Muscle layer of duodenum (tissue), 2 donors: ENCODE data around the gene PICK1.

Experiments used
- H3K27ac ChIP-seq: one replicate; pipeline ENCODE4 v1.7.0; 2013; ENCODE audit warnings: mild to moderate bottlenecking, low read length
- H3K27me3 ChIP-seq: one replicate; pipeline ENCODE4 v1.7.0; 2013; ENCODE audit warnings: low read depth, mild to moderate bottlenecking, control low read depth, low read length
- H3K36me3 ChIP-seq, 2 donors: one replicate each; pipeline ENCODE4 v1.7.0; 2013; ENCODE audit warnings: low read length in 2 of 2, control low read depth in 1 of 2, mild to moderate bottlenecking in 1 of 2; ENCODE audit not compliant: insufficient read depth in 2 of 2, control insufficient read depth in 1 of 2
- H3K4me1 ChIP-seq, 2 donors: one replicate each; pipeline ENCODE4 v1.7.0; 2013; ENCODE audit warnings: low read length in 2 of 2, mild to moderate bottlenecking in 2 of 2, control low read depth in 1 of 2, moderate library complexity in 1 of 2; ENCODE audit not compliant: insufficient read depth in 2 of 2, control insufficient read depth in 1 of 2
- H3K4me3 ChIP-seq, 2 donors: one replicate each; pipeline ENCODE4 v1.7.0; 2013; ENCODE audit warnings: low read length in 2 of 2, low read depth in 1 of 2, mild to moderate bottlenecking in 1 of 2
- H3K9me3 ChIP-seq, 2 donors: one replicate each; pipeline ENCODE4 v1.7.0; 2013; ENCODE audit warnings: low read length in 2 of 2, control low read depth in 1 of 2, mild to moderate bottlenecking in 1 of 2; ENCODE audit not compliant: control insufficient read depth in 1 of 2
- donor health status: healthy.

Gene PICK1

DNA sequence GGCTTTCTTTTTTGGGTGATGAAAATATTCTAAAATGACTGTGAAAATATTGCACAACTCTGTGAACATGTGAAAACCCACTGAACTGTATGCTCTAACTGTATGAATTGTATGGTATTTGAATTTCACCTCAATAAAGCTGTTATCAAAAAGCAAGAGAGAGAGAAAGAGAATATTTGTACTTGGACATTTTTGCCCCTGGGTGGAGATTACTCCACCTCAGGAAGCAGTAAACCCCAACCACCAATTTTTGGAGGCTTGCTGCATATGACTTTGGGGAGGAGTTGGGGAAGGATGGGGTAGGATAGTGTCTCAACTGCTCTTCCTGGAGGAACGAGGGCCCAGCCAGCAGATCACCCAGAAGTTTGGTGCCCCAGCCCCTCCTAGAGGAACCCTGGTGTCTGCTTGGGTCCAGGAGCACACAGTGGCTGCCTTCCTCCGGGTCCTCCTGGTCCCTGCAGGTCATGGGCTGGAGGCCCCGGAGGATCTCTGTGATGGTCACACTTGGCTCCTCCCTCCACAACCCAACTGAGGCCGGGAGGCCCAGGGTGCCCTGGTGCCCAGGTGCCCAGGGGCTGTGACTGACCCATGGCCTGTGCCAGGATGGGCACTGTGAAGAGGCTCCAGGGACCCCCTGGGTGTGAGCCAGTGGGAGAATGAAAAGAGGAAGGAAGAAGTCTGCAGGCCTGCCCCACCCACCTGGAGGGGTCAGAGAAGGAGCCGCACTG lies 15.3 kb upstream of the PICK1 start:
- no peak overlapping the region for H3K4me3 ChIP-seq
- no peak overlapping the region for H3K27ac ChIP-seq
- no peaks in the 10 kb centered on the region for H3K36me3 ChIP-seq
- H3K9me3 ChIP-seq: no peaks in the 10 kb centered on the region
- H3K27me3 ChIP-seq: no peaks in the 10 kb centered on the region
- H3K4me1 ChIP-seq: peaks cover 0 to 13% of the 10 kb centered on the region in 2 donors

GRCh38 chr22:38042488-38042790 lies 14.8 kb upstream of the PICK1 start:
- Histone ChIP-seq H3K36me3 (no peaks in the 10 kb centered on the region), H3K27me3 (no peaks in the 10 kb centered on the region), H3K9me3 (no peaks in the 10 kb centered on the region), H3K4me3 (no peak overlapping the region), H3K4me1 (peaks cover 0 to 13% of the 10 kb centered on the region in 2 donors), H3K27ac (no peak overlapping the region)

DNA sequence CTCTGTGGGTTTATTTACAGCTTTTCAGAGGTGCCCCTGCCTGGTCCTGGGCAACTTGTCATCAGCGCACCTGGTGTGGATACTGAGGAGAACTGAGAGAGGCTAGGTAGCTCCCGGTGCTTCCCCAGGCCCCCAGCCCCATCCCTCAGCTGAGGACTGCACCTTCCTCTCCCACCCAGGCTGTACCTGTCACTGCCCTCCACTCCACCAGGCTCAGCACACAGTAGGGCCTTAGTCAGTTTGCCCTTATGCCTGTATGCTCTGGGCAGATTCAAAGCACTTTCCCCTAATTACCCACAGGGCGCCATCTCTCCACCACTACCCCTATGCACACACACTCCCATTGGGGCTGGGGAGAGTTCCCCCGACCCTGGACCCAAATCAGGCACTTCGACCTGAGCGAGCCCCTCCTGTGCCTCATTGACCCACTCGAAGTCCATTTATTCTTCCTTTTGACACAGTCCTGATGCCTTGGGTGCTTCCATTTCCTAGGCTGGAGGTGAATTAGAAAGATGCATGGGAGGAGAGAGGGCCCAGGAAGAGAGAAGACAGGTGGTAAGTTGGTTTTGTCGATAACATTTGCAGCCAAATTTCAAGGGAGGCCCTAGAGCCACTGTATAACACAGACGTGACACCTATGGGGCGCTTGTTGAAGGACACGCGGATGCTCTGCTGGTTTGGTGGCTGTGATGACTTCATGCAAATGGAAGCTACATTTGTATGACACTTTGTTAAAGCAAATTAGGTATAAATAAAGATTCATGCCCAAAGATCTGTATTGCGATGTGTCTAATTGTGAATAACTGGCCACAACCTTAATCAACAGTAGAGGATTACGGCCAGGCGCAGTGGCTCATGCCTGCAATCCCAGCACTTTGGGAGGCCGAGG lies 13.8 kb upstream of the PICK1 start:
- Histone ChIP-seq H3K36me3 (no peaks in the 10 kb centered on the region), H3K4me1 (peaks cover 0 to 13% of the 10 kb centered on the region in 2 donors), H3K9me3 (no peaks in the 10 kb centered on the region), H3K4me3 (no peak overlapping the region), H3K27ac (no peak overlapping the region), H3K27me3 (no peaks in the 10 kb centered on the region)

DNA sequence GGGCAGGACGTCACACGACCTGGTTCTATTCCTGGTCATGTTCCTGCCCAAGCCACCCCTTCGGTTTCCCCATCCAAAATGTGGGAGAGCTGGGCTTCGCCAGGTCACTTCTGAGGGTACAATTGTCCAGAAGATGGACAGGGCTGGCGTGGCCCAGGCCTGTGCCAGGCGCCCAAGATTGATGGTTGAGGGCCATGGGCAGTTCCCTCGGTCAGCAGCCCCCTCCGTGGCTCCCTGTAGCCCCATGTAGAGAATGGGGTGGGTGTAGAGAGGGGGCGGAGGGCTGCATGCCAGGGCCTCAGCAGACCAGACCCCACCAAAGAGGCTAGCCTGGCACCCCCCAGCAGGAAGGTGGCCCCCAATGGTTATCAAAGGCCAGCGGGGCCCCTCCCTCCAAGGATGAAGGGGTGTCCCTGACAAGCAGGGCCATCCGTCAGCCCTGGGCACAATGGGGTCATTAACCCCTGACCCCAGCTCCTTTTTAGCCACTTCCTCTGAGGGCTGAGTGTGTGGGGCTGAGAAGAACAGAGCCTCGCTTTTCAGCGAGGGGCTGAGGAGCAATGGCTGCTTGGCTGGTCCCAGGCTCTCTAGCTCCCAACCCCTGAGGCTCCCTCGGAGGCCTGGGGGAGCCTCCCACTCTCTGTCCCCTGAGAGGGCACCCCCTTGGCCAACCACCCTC lies 11.0 kb upstream of the PICK1 start:
- Histone ChIP-seq H3K9me3 (no peaks in the 10 kb centered on the region), H3K27me3 (no peaks in the 10 kb centered on the region), H3K36me3 (no peaks in the 10 kb centered on the region), H3K4me3 (no peak overlapping the region), H3K27ac (no peak overlapping the region), H3K4me1 (peaks cover 0 to 13% of the 10 kb centered on the region in 2 donors)

DNA sequence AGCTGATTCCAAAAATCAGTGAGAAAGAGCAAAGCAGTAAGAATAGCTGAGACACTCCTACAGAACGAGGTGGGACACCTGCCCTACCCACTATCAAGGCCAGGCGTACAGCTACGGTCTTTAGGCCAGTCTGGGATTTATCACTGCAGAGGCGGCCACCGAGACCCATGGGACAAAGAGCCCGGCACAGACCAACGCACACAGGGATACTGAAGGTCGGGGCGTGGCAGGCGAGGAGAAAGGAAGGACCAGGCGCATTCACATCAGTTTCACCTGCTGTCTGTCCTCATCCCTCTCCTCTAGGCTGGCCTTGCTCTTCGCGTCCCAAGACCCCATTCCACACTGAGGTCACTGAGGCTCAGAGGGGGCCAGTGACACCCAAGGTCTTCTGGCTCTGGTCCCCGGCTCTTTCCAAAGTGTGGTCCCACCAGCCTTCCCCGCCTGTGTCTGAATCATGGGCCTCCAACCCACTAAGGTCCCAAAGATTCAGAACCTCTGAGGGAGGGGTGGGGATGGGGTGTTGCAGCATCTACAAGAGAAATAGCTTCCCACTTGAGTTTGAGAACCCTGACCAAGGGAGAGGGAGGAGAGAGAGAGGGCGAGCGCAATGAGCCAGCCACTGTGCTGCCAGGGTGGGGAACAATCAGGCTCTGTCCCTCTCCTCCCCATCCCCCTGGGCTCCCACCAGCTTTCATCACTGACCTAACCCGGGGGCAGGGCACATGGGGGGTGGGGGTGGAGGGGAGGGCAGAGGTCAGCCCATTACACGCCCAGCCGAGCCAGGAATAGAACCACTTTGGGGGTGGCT lies 7.2 kb upstream of the PICK1 start:
- Histone ChIP-seq H3K4me1 (peaks cover 0 to 10% of the 10 kb centered on the region in 2 donors), H3K27me3 (no peaks in the 10 kb centered on the region), H3K9me3 (no peaks in the 10 kb centered on the region), H3K4me3 (no peak overlapping the region), H3K27ac (no peak overlapping the region), H3K36me3 (no peaks in the 10 kb centered on the region)

GRCh38 chr22:38050720-38051119 lies 6.5 kb upstream of the PICK1 start:
- H3K27me3 ChIP-seq: no peaks in the 10 kb centered on the region
- H3K4me3 ChIP-seq: no peak overlapping the region
- no peaks in the 10 kb centered on the region for H3K9me3 ChIP-seq
- no peak overlapping the region for H3K27ac ChIP-seq
- H3K36me3 ChIP-seq: no peaks in the 10 kb centered on the region
- peaks cover 0 to 10% of the 10 kb centered on the region in 2 donors for H3K4me1 ChIP-seq

DNA sequence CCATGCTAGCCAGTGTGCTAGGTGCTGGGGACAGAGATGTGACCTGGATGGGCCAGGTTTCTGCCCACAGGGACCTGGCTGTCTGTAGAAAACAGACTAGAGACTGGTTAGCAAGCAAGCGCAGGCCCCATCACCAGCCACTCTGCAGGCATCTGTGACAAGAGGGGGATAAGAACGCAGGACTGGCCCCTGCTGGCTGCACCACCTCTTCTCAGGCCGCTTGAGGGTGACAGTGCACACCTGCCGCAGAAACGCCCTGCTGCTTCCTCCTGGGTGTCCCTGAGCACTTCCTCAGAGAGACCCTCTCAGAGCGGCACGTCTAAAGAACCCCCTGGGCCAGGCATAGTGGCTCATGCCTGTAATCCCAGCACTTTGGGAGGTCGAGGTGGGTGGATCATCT lies 5.9 kb upstream of the PICK1 start:
- no peak overlapping the region for H3K27ac ChIP-seq
- no peaks in the 10 kb centered on the region for H3K36me3 ChIP-seq
- no peaks in the 10 kb centered on the region for H3K9me3 ChIP-seq
- no peak overlapping the region for H3K4me3 ChIP-seq
- H3K4me1 ChIP-seq: peaks cover 0 to 10% of the 10 kb centered on the region in 2 donors
- H3K27me3 ChIP-seq: no peaks in the 10 kb centered on the region

DNA sequence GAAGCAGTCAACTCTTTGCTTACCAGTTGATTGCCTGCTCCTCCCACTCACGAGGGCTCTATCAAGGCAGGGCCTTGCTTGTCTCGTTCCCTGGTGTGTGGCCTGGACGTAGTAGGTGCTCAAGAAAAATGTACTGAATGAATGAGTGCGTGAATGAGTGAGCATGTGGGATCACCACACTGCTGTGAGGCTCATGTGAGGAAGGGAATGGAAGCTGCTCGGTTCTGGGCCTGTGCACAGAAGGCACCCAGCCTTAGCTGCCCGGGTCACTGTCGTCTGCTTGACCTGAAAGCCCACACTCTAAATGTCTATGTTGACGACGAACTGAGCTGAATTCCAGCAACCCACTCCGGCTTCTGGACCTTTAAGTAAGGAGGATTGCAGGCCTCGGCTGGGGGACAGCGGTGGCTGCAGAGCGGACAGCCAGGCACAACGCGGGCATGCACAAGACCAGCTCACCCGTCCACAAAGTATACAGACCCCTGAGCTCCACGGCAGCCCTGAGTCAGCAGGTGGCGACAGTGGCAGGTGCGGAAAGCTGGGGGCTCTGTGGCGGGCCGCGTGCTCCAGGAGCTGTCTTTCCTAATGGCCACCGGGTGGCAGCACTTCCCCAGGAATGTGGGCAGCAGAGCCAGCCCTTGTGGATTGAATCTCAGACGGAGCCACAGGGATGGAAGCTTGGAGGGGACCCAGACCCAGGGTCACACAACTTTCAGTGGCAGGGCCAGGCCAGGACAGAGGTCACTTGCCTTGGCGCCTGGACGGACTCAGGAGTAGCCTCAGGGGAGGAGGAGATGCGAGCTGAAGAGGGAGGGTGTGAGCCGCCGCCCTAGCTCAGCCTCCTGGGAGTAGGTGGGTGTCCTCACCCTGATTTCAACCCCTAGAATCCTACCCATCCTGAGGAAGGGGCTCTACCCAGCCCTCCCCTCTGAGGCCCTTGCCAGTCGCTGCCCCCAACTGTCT lies 5.0 kb upstream of the PICK1 start:
- Histone ChIP-seq H3K9me3 (no peaks in the 10 kb centered on the region), H3K4me1 (peaks cover 3 to 15% of the 10 kb centered on the region in 2 donors), H3K4me3 (no peak overlapping the region), H3K27me3 (no peaks in the 10 kb centered on the region), H3K36me3 (no peaks in the 10 kb centered on the region), H3K27ac (no peak overlapping the region)

GRCh38 chr22:38062791-38063190 lies 5.6 kb downstream of the PICK1 start:
- H3K36me3 ChIP-seq: peaks cover 16 to 38% of the 10 kb centered on the region in 2 donors
- H3K9me3 ChIP-seq: no peaks in the 10 kb centered on the region
- H3K27me3 ChIP-seq: no peaks in the 10 kb centered on the region
- H3K4me3 ChIP-seq: no peak overlapping the region
- peaks cover 0 to 3% of the 10 kb centered on the region in 2 donors for H3K4me1 ChIP-seq
- H3K27ac ChIP-seq: peak overlapping the region; percentile 45

DNA sequence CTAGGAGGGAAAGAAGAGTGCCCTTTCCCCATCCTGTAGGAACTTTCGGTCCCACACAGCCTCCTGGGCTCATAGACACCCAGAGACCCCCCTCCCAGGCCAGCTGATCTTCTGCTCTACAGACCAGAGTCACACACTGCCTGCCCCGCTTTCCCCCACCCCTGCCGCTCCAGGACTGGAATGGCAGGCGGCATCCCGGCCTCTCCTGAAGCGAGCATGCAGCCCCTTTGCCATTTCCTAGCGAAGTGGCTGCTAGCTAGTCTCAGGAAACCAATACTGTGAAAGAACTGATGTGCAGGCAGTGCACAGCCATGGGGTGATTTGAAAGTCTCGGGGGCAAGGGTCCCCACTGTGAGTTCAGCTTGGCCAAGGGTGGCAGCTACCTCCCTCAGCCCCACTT lies 8.3 kb downstream of the PICK1 start:
- Histone ChIP-seq H3K27ac (no peak overlapping the region), H3K4me3 (no peak overlapping the region), H3K36me3 (peaks cover 17 to 35% of the 10 kb centered on the region in 2 donors), H3K9me3 (no peaks in the 10 kb centered on the region), H3K27me3 (no peaks in the 10 kb centered on the region), H3K4me1 (peaks cover 0 to 21% of the 10 kb centered on the region in 2 donors)
